ENCODE data around the gene RNF220. TPM values are rescaled to one million over a fixed set of nuclear protein-coding genes. Genes with fewer than 3 reads are reported as not detected.
"Not testable (repeated sequence)": the region's sequence is repeated elsewhere in the genome, so short reads cannot be mapped to it uniquely, and the experiment has no call there.

RNF220 gene
- total RNA-seq, 1 experiment from 2014 or later, result 153 TPM

- DNase-seq (ENCODE audit: low read depth), result no peak
Measured at GRCh38 chr1:44489481-44489880, 84.4 kb downstream of the RNF220 start.

- no peak for DNase-seq (ENCODE audit: low read depth)
Measured at GRCh38 chr1:44496541-44497171, 91.6 kb downstream of the RNF220 start.

GRCh38 chr1:44497422-44498170 lies 92.5 kb downstream of the RNF220 start:
- DNase-seq (ENCODE audit: low read depth), result no peak

GRCh38 chr1:44499306-44499705 lies 94.3 kb downstream of the RNF220 start:
- DNase-seq (ENCODE audit: low read depth), result no peak

GRCh38 chr1:44500181-44501046 lies 95.4 kb downstream of the RNF220 start:
- no peak for DNase-seq (ENCODE audit: low read depth)

- DNase-seq (ENCODE audit: low read depth), result no peak
Measured at GRCh38 chr1:44501047-44501890, 96.2 kb downstream of the RNF220 start.

- not testable (repeated sequence) for DNase-seq (ENCODE audit: low read depth)
Measured at GRCh38 chr1:44502823-44503222, 97.8 kb downstream of the RNF220 start.

- no peak for DNase-seq (ENCODE audit: low read depth)
Measured at GRCh38 chr1:44503625-44504024, 98.6 kb downstream of the RNF220 start.

- no peak for DNase-seq (ENCODE audit: low read depth)
Measured at GRCh38 chr1:44505210-44505993, 100.3 kb downstream of the RNF220 start.

GRCh38 chr1:44507490-44508396 lies 102.7 kb downstream of the RNF220 start:
- no peak for DNase-seq (ENCODE audit: low read depth)

GRCh38 chr1:44508397-44508745 lies 103.3 kb downstream of the RNF220 start:
- no peak for DNase-seq (ENCODE audit: low read depth)

GRCh38 chr1:44511363-44511762 lies 106.3 kb downstream of the RNF220 start:
- no peak for DNase-seq (ENCODE audit: low read depth)

GRCh38 chr1:44511769-44512168 lies 106.7 kb downstream of the RNF220 start:
- no peak for DNase-seq (ENCODE audit: low read depth)

GRCh38 chr1:44512313-44512885 lies 107.3 kb downstream of the RNF220 start:
- no peak for DNase-seq (ENCODE audit: low read depth)

GRCh38 chr1:44513111-44513510 lies 108.1 kb downstream of the RNF220 start:
- DNase-seq (ENCODE audit: low read depth), result no peak

- no peak for DNase-seq (ENCODE audit: low read depth)
Measured at GRCh38 chr1:44514673-44515072, 109.6 kb downstream of the RNF220 start.

- peak; percentile 27 for DNase-seq (ENCODE audit: low read depth)
Measured at GRCh38 chr1:44515416-44515815, 110.4 kb downstream of the RNF220 start.

- DNase-seq (ENCODE audit: low read depth), result no peak
Measured at GRCh38 chr1:44519035-44519676, 114.1 kb downstream of the RNF220 start.
